HL-60 (cell line): Measurements from ENCODE around the gene ZNF561.

ENCODE experiments used
- DNase-seq, 2 experiments: peaks; one replicate each; pipeline ENCODE4 v3.0.0-alpha.2; 2010 to 2020; ENCODE audit warnings: low read depth in 1 of 2, low spot score in 1 of 2
- H3K27ac ChIP-seq: fragments of 250-450 bp; sonication (Bioruptor Pico); replicated peaks from 2 replicates; pipeline ENCODE4 v1.5.1; 2020; ENCODE audit warnings: mild to moderate bottlenecking, moderate library complexity
- H3K27me3 ChIP-seq: fragments of 250-450 bp; sonication (Bioruptor Pico); 2 replicates; pipeline ENCODE4 v1.5.1; 2021; ENCODE audit warnings: mild to moderate bottlenecking, moderate library complexity; ENCODE audit not compliant: insufficient read depth, poor library complexity, severe bottlenecking
- H3K4me3 ChIP-seq: replicated peaks from 2 replicates; pipeline ENCODE4 v1.5.1; 2011; ENCODE audit warnings: mild to moderate bottlenecking, control low read depth, low read length; ENCODE audit not compliant: insufficient read depth
- GABPA ChIP-seq: IDR thresholded peaks from 2 replicates; pipeline ENCODE4 v1.6.1; 2012; ENCODE audit warnings: low read depth
- POLR2AphosphoS5 ChIP-seq: IDR thresholded peaks from 2 replicates; pipeline ENCODE4 v1.6.1; 2012; ENCODE audit warnings: low read depth
- SPI1 ChIP-seq: IDR thresholded peaks from 2 replicates; pipeline ENCODE4 v1.6.1; 2012; ENCODE audit warnings: low read depth, mild to moderate bottlenecking, borderline replicate concordance
- TF ChIP-seq, protein P1 (sequence below): IDR thresholded peaks from one replicate; pipeline ENCODE4 v1.5.1; 2011; ENCODE audit warnings: low read length, control low read depth, inconsistent platforms; ENCODE audit not compliant: insufficient read depth
- TF ChIP-seq, protein P2 (sequence below): IDR thresholded peaks from 2 replicates; pipeline ENCODE4 v1.6.1; 2012; ENCODE audit warnings: low read depth; ENCODE audit not compliant: insufficient replicate concordance

The ZNF561 gene

GRCh38 chr19:9636018-9636417 lies 15.0 kb upstream of the ZNF561 start:
- Histone ChIP-seq H3K4me3 (no peak overlapping the region), H3K27ac (no peak overlapping the region), H3K27me3 (no peaks in the 10 kb centered on the region)
- no peak for DNase-seq
- TF ChIP-seq SPI1, result no peak
- TF ChIP-seq, protein P1, sequence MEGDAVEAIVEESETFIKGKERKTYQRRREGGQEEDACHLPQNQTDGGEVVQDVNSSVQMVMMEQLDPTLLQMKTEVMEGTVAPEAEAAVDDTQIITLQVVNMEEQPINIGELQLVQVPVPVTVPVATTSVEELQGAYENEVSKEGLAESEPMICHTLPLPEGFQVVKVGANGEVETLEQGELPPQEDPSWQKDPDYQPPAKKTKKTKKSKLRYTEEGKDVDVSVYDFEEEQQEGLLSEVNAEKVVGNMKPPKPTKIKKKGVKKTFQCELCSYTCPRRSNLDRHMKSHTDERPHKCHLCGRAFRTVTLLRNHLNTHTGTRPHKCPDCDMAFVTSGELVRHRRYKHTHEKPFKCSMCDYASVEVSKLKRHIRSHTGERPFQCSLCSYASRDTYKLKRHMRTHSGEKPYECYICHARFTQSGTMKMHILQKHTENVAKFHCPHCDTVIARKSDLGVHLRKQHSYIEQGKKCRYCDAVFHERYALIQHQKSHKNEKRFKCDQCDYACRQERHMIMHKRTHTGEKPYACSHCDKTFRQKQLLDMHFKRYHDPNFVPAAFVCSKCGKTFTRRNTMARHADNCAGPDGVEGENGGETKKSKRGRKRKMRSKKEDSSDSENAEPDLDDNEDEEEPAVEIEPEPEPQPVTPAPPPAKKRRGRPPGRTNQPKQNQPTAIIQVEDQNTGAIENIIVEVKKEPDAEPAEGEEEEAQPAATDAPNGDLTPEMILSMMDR, result no peak
- TF ChIP-seq POLR2AphosphoS5, result no peak
- TF ChIP-seq GABPA, result no peak
- TF ChIP-seq, protein P2, sequence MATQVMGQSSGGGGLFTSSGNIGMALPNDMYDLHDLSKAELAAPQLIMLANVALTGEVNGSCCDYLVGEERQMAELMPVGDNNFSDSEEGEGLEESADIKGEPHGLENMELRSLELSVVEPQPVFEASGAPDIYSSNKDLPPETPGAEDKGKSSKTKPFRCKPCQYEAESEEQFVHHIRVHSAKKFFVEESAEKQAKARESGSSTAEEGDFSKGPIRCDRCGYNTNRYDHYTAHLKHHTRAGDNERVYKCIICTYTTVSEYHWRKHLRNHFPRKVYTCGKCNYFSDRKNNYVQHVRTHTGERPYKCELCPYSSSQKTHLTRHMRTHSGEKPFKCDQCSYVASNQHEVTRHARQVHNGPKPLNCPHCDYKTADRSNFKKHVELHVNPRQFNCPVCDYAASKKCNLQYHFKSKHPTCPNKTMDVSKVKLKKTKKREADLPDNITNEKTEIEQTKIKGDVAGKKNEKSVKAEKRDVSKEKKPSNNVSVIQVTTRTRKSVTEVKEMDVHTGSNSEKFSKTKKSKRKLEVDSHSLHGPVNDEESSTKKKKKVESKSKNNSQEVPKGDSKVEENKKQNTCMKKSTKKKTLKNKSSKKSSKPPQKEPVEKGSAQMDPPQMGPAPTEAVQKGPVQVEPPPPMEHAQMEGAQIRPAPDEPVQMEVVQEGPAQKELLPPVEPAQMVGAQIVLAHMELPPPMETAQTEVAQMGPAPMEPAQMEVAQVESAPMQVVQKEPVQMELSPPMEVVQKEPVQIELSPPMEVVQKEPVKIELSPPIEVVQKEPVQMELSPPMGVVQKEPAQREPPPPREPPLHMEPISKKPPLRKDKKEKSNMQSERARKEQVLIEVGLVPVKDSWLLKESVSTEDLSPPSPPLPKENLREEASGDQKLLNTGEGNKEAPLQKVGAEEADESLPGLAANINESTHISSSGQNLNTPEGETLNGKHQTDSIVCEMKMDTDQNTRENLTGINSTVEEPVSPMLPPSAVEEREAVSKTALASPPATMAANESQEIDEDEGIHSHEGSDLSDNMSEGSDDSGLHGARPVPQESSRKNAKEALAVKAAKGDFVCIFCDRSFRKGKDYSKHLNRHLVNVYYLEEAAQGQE, result no peak

- H3K4me3 ChIP-seq, result no peak overlapping the region
- TF ChIP-seq SPI1 (no peak), POLR2AphosphoS5 (no peak), GABPA (no peak)
- TF ChIP-seq, protein P1, result no peak
- TF ChIP-seq, protein P2, result no peak
- H3K27ac ChIP-seq, result peak overlapping the region; percentile 21; the same call in 1 of the 2 replicates
- no peaks in the 10 kb centered on the region for H3K27me3 ChIP-seq
- DNase-seq, result peak in 1 of 2 experiments; percentile 43
Observed at GRCh38 chr19:9627856-9628255, 6.8 kb upstream of the ZNF561 start.

GRCh38 chr19:9622531-9622930 lies 1.5 kb upstream of the ZNF561 start:
- peak overlapping the region; percentile 99 for H3K27ac ChIP-seq
- no peaks in the 10 kb centered on the region for H3K27me3 ChIP-seq
- no peak overlapping the region for H3K4me3 ChIP-seq
- no peak for DNase-seq
- TF ChIP-seq, protein P2, result no peak
- TF ChIP-seq POLR2AphosphoS5 (no peak), SPI1 (no peak), GABPA (no peak)
- TF ChIP-seq, protein P1, result no peak
